Gastrocnemius medialis (tissue), 4 donors: ENCODE results near the gene AQP12B.

Source experiments
- CTCF ChIP-seq, 5 experiments: fragments of 450-650 bp in 3 of 5; fragments of 200-600 bp in 2 of 5; sonication (generic) in 2 of 5; IDR thresholded peaks in 4 of 5; conservative IDR thresholded peaks in 1 of 5; 1 replicate in 4 of 5; 2 replicates in 1 of 5; pipeline ENCODE4 v1.5.1; 2016 to 2019; ENCODE audit warnings: antibody characterized with exemption in 5 of 5, mild to moderate bottlenecking in 3 of 5, moderate library complexity in 3 of 5
- POLR2A ChIP-seq, 2 donors: fragments of 450-650 bp; IDR thresholded peaks; one replicate each; pipeline ENCODE4 v1.6.1; 2017; ENCODE audit warnings: antibody characterized with exemption in 2 of 2, mild to moderate bottlenecking in 2 of 2, moderate library complexity in 2 of 2

GRCh38 chr2:240707821-240708220 is 25.1 kb upstream of the AQP12B start:
- TF ChIP-seq CTCF (IDR thresholded peaks at IDR 0.05 in 4 of 5, conservative IDR thresholded peaks at IDR 0.05 in 1 of 5) (no peak), POLR2A (IDR thresholded peaks at IDR 0.05) (no peak)
